MM.1S (cell line): ENCODE results near the gene FHIT.

Experiments
- DNase-seq: peaks from one replicate; pipeline ENCODE4 v3.0.0-alpha.2; 2015
- H2AFZ ChIP-seq: fragments of 300-600 bp; sonication (generic); 2 replicates; pipeline ENCODE4 v1.6.0; 2016; ENCODE audit warnings: antibody characterized with exemption, low read length
- H3F3A ChIP-seq: fragments of 300-600 bp; sonication (generic); 2 replicates; pipeline ENCODE4 v1.6.1; 2016; ENCODE audit warnings: mild to moderate bottlenecking, antibody characterized with exemption, low read length, moderate library complexity, mixed read lengths; ENCODE audit not compliant: insufficient read depth
- H3K27ac ChIP-seq: fragments of 300-600 bp; sonication (generic); 2 replicates; pipeline ENCODE4 v1.5.1; 2016; ENCODE audit warnings: mild to moderate bottlenecking, low read length
- H3K27me3 ChIP-seq: fragments of 300-600 bp; sonication (generic); replicated peaks from 2 replicates; pipeline ENCODE4 v1.6.0; 2016; ENCODE audit warnings: low read length; ENCODE audit not compliant: insufficient read depth
- H3K36me3 ChIP-seq: fragments of 300-600 bp; sonication (generic); replicated peaks from 2 replicates; pipeline ENCODE4 v1.6.1; 2016; ENCODE audit warnings: mild to moderate bottlenecking, low read length, mixed read lengths; ENCODE audit not compliant: insufficient read depth
- H3K4me1 ChIP-seq: fragments of 300-600 bp; sonication (generic); 2 replicates; pipeline ENCODE4 v1.6.1; 2016; ENCODE audit warnings: low read length, mixed read lengths
- H3K4me2 ChIP-seq: fragments of 300-600 bp; sonication (generic); 2 replicates; pipeline ENCODE4 v1.6.0; 2016; ENCODE audit warnings: low read depth, low read length
- H3K4me3 ChIP-seq: fragments of 300-600 bp; sonication (generic); 2 replicates; pipeline ENCODE4 v1.5.1; 2016; ENCODE audit warnings: low read length, mixed read lengths
- H3K79me2 ChIP-seq: fragments of 300-600 bp; sonication (generic); 2 replicates; pipeline ENCODE4 v1.6.1; 2016; ENCODE audit warnings: mixed run types, low read length, mixed read lengths
- H3K9ac ChIP-seq: fragments of 300-600 bp; sonication (generic); 2 replicates; pipeline ENCODE4 v1.6.1; 2016; ENCODE audit warnings: low read length, mixed read lengths
- H3K9me2 ChIP-seq: fragments of 300-600 bp; sonication (generic); replicated peaks from 2 replicates; pipeline ENCODE4 v1.6.1; 2016; ENCODE audit warnings: mild to moderate bottlenecking, low read length, mixed read lengths; ENCODE audit not compliant: insufficient read depth
- H3K9me3 ChIP-seq: fragments of 300-600 bp; sonication (generic); replicated peaks from 2 replicates; pipeline ENCODE4 v1.6.1; 2016; ENCODE audit warnings: mild to moderate bottlenecking, low read length, mixed read lengths; ENCODE audit not compliant: insufficient read depth
- H4K20me1 ChIP-seq: fragments of 300-600 bp; sonication (generic); 2 replicates; pipeline ENCODE4 v1.6.1; 2016; ENCODE audit warnings: mild to moderate bottlenecking, low read length, moderate library complexity, mixed read lengths; ENCODE audit not compliant: insufficient read depth
- EZH2 ChIP-seq: fragments of 300-600 bp; sonication (generic); optimal IDR thresholded peaks from 2 replicates; pipeline ENCODE3; 2017; ENCODE audit warnings: low read depth, mild to moderate bottlenecking, antibody characterized with exemption, low read length, mixed read lengths
- EZH2phosphoT487 ChIP-seq: fragments of 300-600 bp; sonication (generic); IDR thresholded peaks from 2 replicates; pipeline ENCODE4 v1.6.1; 2018; ENCODE audit warnings: antibody characterized with exemption, low read length
- TF ChIP-seq, protein P1 (sequence below): fragments of 300-600 bp; sonication (generic); IDR thresholded peaks from 2 replicates; pipeline ENCODE4 v1.5.1; 2016; ENCODE audit warnings: antibody characterized with exemption, low read length, mixed read lengths

Gene FHIT

DNA sequence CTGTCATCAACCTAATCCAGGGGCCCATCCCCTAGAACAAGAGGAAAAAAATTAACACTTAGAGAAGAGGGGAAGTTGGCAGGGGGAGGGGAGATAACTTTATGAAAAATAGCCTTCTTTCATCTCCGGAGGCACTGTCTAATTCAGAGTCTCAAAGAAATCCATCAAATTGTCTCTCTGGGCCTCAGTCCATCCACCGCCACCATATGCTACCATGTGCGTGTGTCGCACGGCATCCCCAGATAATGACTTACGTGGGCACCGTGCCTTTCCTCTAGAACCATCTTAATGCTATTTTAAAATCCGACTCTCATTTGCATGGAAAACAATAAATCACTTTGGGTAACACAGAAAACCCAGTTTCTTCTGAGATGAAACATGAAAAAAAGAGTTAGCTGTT, 619.7 kb downstream of the FHIT start:
- H3K79me2 ChIP-seq, result no peaks in the 10 kb centered on the region
- H3K36me3 ChIP-seq, result no peaks in the 10 kb centered on the region
- no peak for DNase-seq
- H3K9ac ChIP-seq, result no peak overlapping the region
- no peaks in the 10 kb centered on the region for H3K9me3 ChIP-seq
- H3K4me1 ChIP-seq, result no peaks in the 10 kb centered on the region
- TF ChIP-seq EZH2, result no peak
- no peak for TF ChIP-seq EZH2phosphoT487
- TF ChIP-seq, protein P1, sequence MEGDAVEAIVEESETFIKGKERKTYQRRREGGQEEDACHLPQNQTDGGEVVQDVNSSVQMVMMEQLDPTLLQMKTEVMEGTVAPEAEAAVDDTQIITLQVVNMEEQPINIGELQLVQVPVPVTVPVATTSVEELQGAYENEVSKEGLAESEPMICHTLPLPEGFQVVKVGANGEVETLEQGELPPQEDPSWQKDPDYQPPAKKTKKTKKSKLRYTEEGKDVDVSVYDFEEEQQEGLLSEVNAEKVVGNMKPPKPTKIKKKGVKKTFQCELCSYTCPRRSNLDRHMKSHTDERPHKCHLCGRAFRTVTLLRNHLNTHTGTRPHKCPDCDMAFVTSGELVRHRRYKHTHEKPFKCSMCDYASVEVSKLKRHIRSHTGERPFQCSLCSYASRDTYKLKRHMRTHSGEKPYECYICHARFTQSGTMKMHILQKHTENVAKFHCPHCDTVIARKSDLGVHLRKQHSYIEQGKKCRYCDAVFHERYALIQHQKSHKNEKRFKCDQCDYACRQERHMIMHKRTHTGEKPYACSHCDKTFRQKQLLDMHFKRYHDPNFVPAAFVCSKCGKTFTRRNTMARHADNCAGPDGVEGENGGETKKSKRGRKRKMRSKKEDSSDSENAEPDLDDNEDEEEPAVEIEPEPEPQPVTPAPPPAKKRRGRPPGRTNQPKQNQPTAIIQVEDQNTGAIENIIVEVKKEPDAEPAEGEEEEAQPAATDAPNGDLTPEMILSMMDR, result no peak
- H3K4me2 ChIP-seq, result no peak overlapping the region
- no peak overlapping the region for H3K27ac ChIP-seq
- no peaks in the 10 kb centered on the region for H3K27me3 ChIP-seq
- H4K20me1 ChIP-seq, result no peaks in the 10 kb centered on the region
- H3F3A ChIP-seq, result no peaks in the 10 kb centered on the region
- no peaks in the 10 kb centered on the region for H3K9me2 ChIP-seq
- no peak overlapping the region for H2AFZ ChIP-seq
- no peak overlapping the region for H3K4me3 ChIP-seq

DNA sequence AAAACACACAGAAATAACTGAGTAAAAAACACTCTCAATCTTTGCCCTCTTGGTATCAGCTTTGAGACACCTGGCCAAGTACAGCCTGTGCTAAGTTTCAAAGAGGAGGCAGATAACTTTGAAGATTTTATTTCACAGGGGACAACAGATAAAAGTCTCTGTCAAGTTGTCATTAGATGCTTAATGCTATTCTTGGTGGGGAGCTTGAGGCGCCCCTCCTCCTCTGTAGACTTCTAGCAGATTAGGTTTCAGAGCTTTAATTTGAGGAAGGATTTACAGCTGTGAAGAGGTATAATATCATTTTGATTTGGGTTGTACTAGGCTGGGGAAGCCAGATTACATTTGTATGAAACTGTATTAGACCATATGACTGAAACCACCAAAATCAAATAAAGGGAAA, 620.3 kb downstream of the FHIT start:
- no peaks in the 10 kb centered on the region for H3K9me3 ChIP-seq
- H3K4me3 ChIP-seq, result no peak overlapping the region
- H3K27me3 ChIP-seq, result no peaks in the 10 kb centered on the region
- H3K4me1 ChIP-seq, result no peaks in the 10 kb centered on the region
- TF ChIP-seq EZH2, result no peak
- TF ChIP-seq, protein P1, result no peak
- TF ChIP-seq EZH2phosphoT487, result no peak
- H3K9ac ChIP-seq, result no peak overlapping the region
- H4K20me1 ChIP-seq, result no peaks in the 10 kb centered on the region
- no peaks in the 10 kb centered on the region for H3F3A ChIP-seq
- H3K4me2 ChIP-seq, result no peak overlapping the region
- no peak for DNase-seq
- no peaks in the 10 kb centered on the region for H3K36me3 ChIP-seq
- H3K79me2 ChIP-seq, result no peaks in the 10 kb centered on the region
- H2AFZ ChIP-seq, result no peak overlapping the region
- H3K27ac ChIP-seq, result no peak overlapping the region
- H3K9me2 ChIP-seq, result no peaks in the 10 kb centered on the region

DNA sequence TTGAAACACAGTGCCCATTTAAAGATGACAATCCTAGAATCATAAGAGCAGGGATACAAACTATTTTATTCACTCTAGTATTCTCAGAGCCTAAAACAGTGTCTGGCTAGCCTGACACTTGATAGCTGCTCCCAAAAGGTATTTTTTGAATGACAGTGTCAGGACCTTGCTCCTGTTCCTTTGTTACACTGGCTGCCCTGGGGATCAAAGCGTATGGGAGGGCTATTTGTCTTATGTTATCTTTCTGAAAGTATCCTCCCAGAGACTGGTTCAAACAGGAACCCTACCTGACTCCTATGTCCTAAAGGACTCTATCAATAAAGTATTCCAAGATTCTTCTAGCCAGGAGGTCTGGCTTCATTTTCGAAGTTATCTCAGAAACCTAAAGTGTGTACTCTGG, 621.4 kb downstream of the FHIT start:
- no peaks in the 10 kb centered on the region for H3K4me1 ChIP-seq
- no peak overlapping the region for H3K4me3 ChIP-seq
- no peak for TF ChIP-seq EZH2
- TF ChIP-seq, protein P1, result no peak
- TF ChIP-seq EZH2phosphoT487, result no peak
- H3K9me2 ChIP-seq, result no peaks in the 10 kb centered on the region
- H3K9ac ChIP-seq, result no peak overlapping the region
- no peaks in the 10 kb centered on the region for H4K20me1 ChIP-seq
- no peaks in the 10 kb centered on the region for H3F3A ChIP-seq
- no peaks in the 10 kb centered on the region for H3K9me3 ChIP-seq
- H3K27ac ChIP-seq, result no peak overlapping the region
- no peak for DNase-seq
- no peaks in the 10 kb centered on the region for H3K36me3 ChIP-seq
- no peak overlapping the region for H3K4me2 ChIP-seq
- H3K27me3 ChIP-seq, result no peaks in the 10 kb centered on the region
- H3K79me2 ChIP-seq, result no peaks in the 10 kb centered on the region
- H2AFZ ChIP-seq, result no peak overlapping the region
